Gastrocnemius medialis (tissue), 4 donors: ENCODE results near the gene IL1A.

Experiments used
- POLR2A ChIP-seq, 2 donors: fragments of 450-650 bp; IDR thresholded peaks; one replicate each; pipeline ENCODE4 v1.6.1; 2017; ENCODE audit warnings: antibody characterized with exemption in 2 of 2, mild to moderate bottlenecking in 2 of 2, moderate library complexity in 2 of 2
- TF ChIP-seq, protein P1 (sequence below), 5 experiments: fragments of 450-650 bp in 3 of 5; fragments of 200-600 bp in 2 of 5; sonication (generic) in 2 of 5; IDR thresholded peaks in 4 of 5; conservative IDR thresholded peaks in 1 of 5; 1 replicate in 4 of 5; 2 replicates in 1 of 5; pipeline ENCODE4 v1.5.1; 2016 to 2019; ENCODE audit warnings: antibody characterized with exemption in 5 of 5, mild to moderate bottlenecking in 3 of 5, moderate library complexity in 3 of 5

DNA sequence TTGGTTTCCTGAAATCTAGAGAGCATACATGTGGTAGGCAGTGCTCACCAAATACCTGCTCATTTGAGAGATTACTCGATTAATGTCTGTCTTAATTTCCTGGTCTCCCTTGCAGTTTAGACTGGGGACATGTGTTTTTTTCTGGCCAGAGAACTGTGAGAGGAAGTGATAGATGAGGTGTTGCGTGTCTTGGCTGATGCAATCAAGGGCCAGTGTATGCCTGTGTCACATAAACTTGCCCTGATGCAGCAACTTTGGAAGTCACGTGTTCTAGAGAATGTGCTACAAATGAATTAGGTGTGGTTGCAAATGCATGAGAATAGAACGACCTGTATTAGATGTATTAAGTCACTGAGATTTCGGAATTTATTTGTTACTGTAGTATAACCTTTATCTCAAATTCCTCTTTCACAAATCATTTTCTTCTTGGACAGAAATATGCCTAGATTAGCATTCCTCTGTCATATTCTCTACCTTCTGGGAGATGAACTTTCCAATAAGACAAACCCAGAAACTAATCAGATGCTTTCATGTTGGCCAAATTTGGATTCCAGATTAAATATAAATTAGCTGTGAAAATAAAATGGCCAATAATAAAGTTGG lies 9.9 kb upstream of the IL1A start:
- TF ChIP-seq POLR2A (IDR thresholded peaks at IDR 0.05): no peak
- TF ChIP-seq, protein P1, sequence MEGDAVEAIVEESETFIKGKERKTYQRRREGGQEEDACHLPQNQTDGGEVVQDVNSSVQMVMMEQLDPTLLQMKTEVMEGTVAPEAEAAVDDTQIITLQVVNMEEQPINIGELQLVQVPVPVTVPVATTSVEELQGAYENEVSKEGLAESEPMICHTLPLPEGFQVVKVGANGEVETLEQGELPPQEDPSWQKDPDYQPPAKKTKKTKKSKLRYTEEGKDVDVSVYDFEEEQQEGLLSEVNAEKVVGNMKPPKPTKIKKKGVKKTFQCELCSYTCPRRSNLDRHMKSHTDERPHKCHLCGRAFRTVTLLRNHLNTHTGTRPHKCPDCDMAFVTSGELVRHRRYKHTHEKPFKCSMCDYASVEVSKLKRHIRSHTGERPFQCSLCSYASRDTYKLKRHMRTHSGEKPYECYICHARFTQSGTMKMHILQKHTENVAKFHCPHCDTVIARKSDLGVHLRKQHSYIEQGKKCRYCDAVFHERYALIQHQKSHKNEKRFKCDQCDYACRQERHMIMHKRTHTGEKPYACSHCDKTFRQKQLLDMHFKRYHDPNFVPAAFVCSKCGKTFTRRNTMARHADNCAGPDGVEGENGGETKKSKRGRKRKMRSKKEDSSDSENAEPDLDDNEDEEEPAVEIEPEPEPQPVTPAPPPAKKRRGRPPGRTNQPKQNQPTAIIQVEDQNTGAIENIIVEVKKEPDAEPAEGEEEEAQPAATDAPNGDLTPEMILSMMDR (IDR thresholded peaks at IDR 0.05 in 4 of 5, conservative IDR thresholded peaks at IDR 0.05 in 1 of 5): no peak
